ENCODE results near the gene CIT. TPM values are rescaled to one million over a fixed set of nuclear protein-coding genes. Genes with fewer than 3 reads are reported as not detected.

The CIT gene
- total RNA-seq, 2 donors from 2014 or later: 64.2 to 88.1 TPM

GRCh38 chr12:119883237-119883636 is 6.1 kb upstream of the CIT start:
- H3K27me3 Mint-ChIP-seq: peaks cover 18% of the 10 kb centered on the region
- no peaks in the 10 kb centered on the region for H3K36me3 Mint-ChIP-seq (ENCODE audit: low read depth)
- no peak for ATAC-seq (replicated peaks)

GRCh38 chr12:119877639-119877948 is 474 bp upstream of the CIT start:
- Mint-ChIP-seq H3K4me3 (peak overlapping the region; percentile 92), H3K27me3 (peaks cover 5% of the 10 kb centered on the region), H3K4me1 (peaks cover 11% of the 10 kb centered on the region), H3K9me3 (no peaks in the 10 kb centered on the region), H3K36me3 (ENCODE audit: low read depth) (no peaks in the 10 kb centered on the region), H3K27ac (peak overlapping the region; percentile 47)
- ATAC-seq (replicated peaks): no peak

More at GRCh38 chr12:119883237-119883636, 6.1 kb upstream of the CIT start:
- no peaks in the 10 kb centered on the region for H3K9me3 Mint-ChIP-seq
- H3K4me1 Mint-ChIP-seq: peaks cover 4% of the 10 kb centered on the region
- no peak overlapping the region for H3K27ac Mint-ChIP-seq
- no peak overlapping the region for H3K4me3 Mint-ChIP-seq

GRCh38 chr12:119870457-119870856 is 6.7 kb downstream of the CIT start:
- Mint-ChIP-seq H3K4me1 (no peaks in the 10 kb centered on the region), H3K9me3 (no peaks in the 10 kb centered on the region), H3K36me3 (ENCODE audit: low read depth) (no peaks in the 10 kb centered on the region), H3K4me3 (no peak overlapping the region), H3K27ac (no peak overlapping the region), H3K27me3 (no peaks in the 10 kb centered on the region)
- ATAC-seq (replicated peaks): no peak

DNA sequence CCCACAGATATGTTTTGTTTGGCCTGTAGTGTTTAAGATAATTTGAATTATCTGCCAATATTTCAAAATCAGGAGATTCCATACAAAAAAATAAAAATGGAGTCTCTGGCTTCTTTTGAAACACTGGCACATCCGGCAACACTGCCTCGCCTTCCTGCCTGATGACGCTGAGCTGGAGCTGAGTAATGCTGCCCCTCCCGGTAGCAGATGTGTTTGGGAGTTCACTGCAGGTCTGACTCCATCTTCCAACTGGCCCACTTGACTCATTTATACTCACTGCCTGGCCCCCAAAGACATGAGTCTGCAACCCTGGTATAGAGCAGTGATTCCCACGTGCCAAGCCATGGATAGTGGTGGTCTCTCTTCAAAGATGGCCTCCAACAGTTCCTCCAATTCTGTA is 7.4 kb downstream of the CIT start:
- Mint-ChIP-seq H3K27ac (no peak overlapping the region), H3K27me3 (no peaks in the 10 kb centered on the region), H3K4me1 (no peaks in the 10 kb centered on the region), H3K4me3 (no peak overlapping the region), H3K9me3 (no peaks in the 10 kb centered on the region), H3K36me3 (ENCODE audit: low read depth) (no peaks in the 10 kb centered on the region)
- ATAC-seq (replicated peaks): no peak

DNA sequence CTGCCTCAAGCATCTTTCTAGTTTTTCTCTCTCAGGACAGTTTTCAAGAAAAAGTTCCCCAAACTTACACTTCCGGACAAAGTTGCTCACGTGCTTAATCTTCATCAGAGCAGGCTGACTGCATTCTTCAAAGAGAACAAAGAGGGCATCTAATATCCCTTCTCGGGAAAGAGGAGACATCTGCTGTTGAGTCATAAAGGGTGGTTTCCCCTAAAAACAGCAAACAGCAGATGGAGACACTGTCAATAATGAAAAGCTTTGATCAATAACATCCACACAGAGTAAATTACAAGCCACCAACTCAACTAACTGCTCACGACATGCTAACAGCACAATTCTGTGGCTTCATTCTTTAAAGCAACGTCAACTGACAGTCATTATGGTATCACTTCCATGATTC is 8.1 kb downstream of the CIT start:
- H3K4me3 Mint-ChIP-seq: no peak overlapping the region
- H3K9me3 Mint-ChIP-seq: no peaks in the 10 kb centered on the region
- no peaks in the 10 kb centered on the region for H3K36me3 Mint-ChIP-seq (ENCODE audit: low read depth)
- H3K4me1 Mint-ChIP-seq: no peaks in the 10 kb centered on the region
- ATAC-seq (replicated peaks): no peak
- H3K27ac Mint-ChIP-seq: no peak overlapping the region
- H3K27me3 Mint-ChIP-seq: no peaks in the 10 kb centered on the region

DNA sequence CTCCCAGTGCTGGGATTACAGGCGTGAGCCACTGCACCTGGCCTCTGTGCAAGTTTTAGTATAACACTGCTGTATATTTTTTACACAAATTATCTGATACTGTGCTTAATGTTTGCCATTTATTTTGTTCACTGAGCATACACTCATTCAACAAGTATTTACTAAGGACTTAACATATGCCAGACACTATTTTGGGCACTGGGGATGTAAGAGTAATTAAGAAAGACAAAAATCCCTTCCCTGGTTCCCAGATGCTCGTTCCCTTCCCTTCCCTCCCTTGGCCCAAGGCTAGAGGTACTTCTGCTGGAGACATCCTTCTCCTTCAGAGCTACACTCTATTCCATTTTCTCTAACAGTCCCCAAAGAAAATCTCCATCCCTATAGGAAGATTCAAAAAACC is 12.5 kb downstream of the CIT start:
- no peaks in the 10 kb centered on the region for H3K9me3 Mint-ChIP-seq
- no peak overlapping the region for H3K27ac Mint-ChIP-seq
- H3K36me3 Mint-ChIP-seq (ENCODE audit: low read depth): no peaks in the 10 kb centered on the region
- no peaks in the 10 kb centered on the region for H3K4me1 Mint-ChIP-seq
- H3K4me3 Mint-ChIP-seq: no peak overlapping the region
- no peak for ATAC-seq (replicated peaks)
- no peaks in the 10 kb centered on the region for H3K27me3 Mint-ChIP-seq

GRCh38 chr12:119859241-119859640 is 17.9 kb downstream of the CIT start:
- no peak for ATAC-seq (replicated peaks)
- H3K4me1 Mint-ChIP-seq: peaks cover 12% of the 10 kb centered on the region

GRCh38 chr12:119857041-119857591 is 20.0 kb downstream of the CIT start:
- Mint-ChIP-seq H3K36me3 (ENCODE audit: low read depth) (peaks cover 15% of the 10 kb centered on the region), H3K9me3 (no peaks in the 10 kb centered on the region), H3K4me1 (peaks cover 12% of the 10 kb centered on the region), H3K27me3 (no peaks in the 10 kb centered on the region), H3K27ac (no peak overlapping the region), H3K4me3 (no peak overlapping the region)
- no peak for ATAC-seq (replicated peaks)

More at GRCh38 chr12:119859241-119859640, 17.9 kb downstream of the CIT start:
- no peaks in the 10 kb centered on the region for H3K27me3 Mint-ChIP-seq
- peaks cover 15% of the 10 kb centered on the region for H3K36me3 Mint-ChIP-seq (ENCODE audit: low read depth)
- H3K4me3 Mint-ChIP-seq: no peak overlapping the region
- no peak overlapping the region for H3K27ac Mint-ChIP-seq
- H3K9me3 Mint-ChIP-seq: no peaks in the 10 kb centered on the region

- H3K36me3 Mint-ChIP-seq (ENCODE audit: low read depth): peaks cover 9% of the 10 kb centered on the region
Measured at GRCh38 chr12:119850330-119850729, 26.8 kb downstream of the CIT start.

DNA sequence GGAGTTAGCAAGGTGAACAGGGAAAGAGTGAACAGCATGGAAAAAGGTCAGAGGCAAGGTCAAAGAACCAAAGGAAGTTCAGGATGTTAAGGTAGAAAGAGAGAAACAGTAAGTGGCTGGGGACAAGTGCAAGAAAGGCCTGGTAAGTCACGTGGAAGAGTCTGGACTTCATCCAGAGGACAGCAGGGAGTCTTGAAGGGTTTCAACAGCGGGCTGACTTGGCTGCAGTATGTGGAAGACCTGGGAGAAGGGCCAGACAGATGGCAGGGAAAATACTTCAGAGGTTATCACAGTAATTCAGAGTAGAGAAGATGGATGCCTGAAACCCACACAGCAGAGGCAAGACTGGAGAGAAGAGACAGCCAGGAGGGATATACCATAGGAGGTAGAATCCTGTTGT is 34.0 kb downstream of the CIT start:
- no peaks in the 10 kb centered on the region for H3K36me3 Mint-ChIP-seq (ENCODE audit: low read depth)
- no peak for ATAC-seq (replicated peaks)
- no peaks in the 10 kb centered on the region for H3K9me3 Mint-ChIP-seq
- no peak overlapping the region for H3K4me3 Mint-ChIP-seq
- no peak overlapping the region for H3K27ac Mint-ChIP-seq
- H3K27me3 Mint-ChIP-seq: no peaks in the 10 kb centered on the region
- H3K4me1 Mint-ChIP-seq: no peaks in the 10 kb centered on the region

More at GRCh38 chr12:119850330-119850729, 26.8 kb downstream of the CIT start:
- no peak for ATAC-seq (replicated peaks)
- Mint-ChIP-seq H3K27ac (no peak overlapping the region), H3K4me1 (peaks cover under 1% of the 10 kb centered on the region), H3K4me3 (no peak overlapping the region), H3K27me3 (no peaks in the 10 kb centered on the region), H3K9me3 (no peaks in the 10 kb centered on the region)

DNA sequence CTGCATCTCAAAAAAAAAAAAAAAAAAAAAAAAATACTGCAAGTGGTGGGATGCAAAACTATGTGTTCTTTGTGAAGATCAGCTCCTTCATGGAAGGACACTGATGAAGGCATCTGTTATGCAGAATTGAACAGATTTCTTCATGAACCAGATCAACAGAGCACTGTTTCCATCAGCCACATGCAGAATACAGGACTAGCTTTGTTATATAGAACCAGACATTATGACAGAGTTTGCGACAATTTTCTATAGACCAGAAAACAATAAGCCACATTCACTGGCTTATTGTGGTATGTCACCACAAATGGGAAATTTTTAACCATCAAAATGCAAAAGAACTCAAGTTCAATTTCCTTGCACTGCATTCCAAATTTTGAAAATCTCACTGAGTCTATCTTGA is 34.7 kb downstream of the CIT start:
- Mint-ChIP-seq H3K27me3 (no peaks in the 10 kb centered on the region), H3K36me3 (ENCODE audit: low read depth) (no peaks in the 10 kb centered on the region), H3K9me3 (no peaks in the 10 kb centered on the region), H3K27ac (no peak overlapping the region), H3K4me3 (no peak overlapping the region), H3K4me1 (no peaks in the 10 kb centered on the region)
- ATAC-seq (replicated peaks): no peak

- H3K27ac Mint-ChIP-seq: no peak overlapping the region
- no peaks in the 10 kb centered on the region for H3K9me3 Mint-ChIP-seq
- ATAC-seq (replicated peaks): no peak
- no peaks in the 10 kb centered on the region for H3K4me1 Mint-ChIP-seq
- H3K4me3 Mint-ChIP-seq: no peak overlapping the region
- no peaks in the 10 kb centered on the region for H3K36me3 Mint-ChIP-seq (ENCODE audit: low read depth)
- no peaks in the 10 kb centered on the region for H3K27me3 Mint-ChIP-seq
Measured at GRCh38 chr12:119841433-119842210, 35.5 kb downstream of the CIT start.

DNA sequence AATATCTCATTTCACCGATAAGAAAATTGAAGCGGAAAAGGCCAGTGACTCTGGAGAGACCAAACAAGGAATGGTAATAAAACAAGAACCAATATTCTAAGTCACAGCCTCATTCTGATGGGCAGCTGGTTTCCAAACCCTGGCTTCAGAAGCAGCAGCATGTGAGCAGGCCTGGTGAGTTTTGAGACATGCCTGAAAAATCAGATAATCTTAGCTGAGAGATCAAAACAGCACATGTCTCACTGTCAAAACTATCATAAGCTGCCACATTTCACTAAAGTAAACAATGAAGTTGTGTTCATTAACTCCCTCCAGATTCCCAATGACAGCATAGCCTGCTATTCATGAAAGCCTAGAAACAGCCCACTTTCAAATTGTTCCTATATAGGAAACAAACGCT is 36.5 kb downstream of the CIT start:
- Mint-ChIP-seq H3K4me3 (no peak overlapping the region), H3K9me3 (no peaks in the 10 kb centered on the region), H3K27ac (no peak overlapping the region), H3K4me1 (no peaks in the 10 kb centered on the region), H3K36me3 (ENCODE audit: low read depth) (no peaks in the 10 kb centered on the region), H3K27me3 (no peaks in the 10 kb centered on the region)
- ATAC-seq (replicated peaks): no peak

- H3K4me1 Mint-ChIP-seq: no peaks in the 10 kb centered on the region
- no peak overlapping the region for H3K27ac Mint-ChIP-seq
- no peaks in the 10 kb centered on the region for H3K27me3 Mint-ChIP-seq
- H3K9me3 Mint-ChIP-seq: no peaks in the 10 kb centered on the region
- ATAC-seq (replicated peaks): no peak
- H3K4me3 Mint-ChIP-seq: no peak overlapping the region
- H3K36me3 Mint-ChIP-seq (ENCODE audit: low read depth): no peaks in the 10 kb centered on the region
Measured at GRCh38 chr12:119840168-119840567, 37.0 kb downstream of the CIT start.

GRCh38 chr12:119838826-119839600 is 38.1 kb downstream of the CIT start:
- no peak overlapping the region for H3K27ac Mint-ChIP-seq
- no peaks in the 10 kb centered on the region for H3K4me1 Mint-ChIP-seq
- no peaks in the 10 kb centered on the region for H3K27me3 Mint-ChIP-seq
- no peak overlapping the region for H3K4me3 Mint-ChIP-seq
- no peaks in the 10 kb centered on the region for H3K9me3 Mint-ChIP-seq
- ATAC-seq (replicated peaks): no peak
- H3K36me3 Mint-ChIP-seq (ENCODE audit: low read depth): no peaks in the 10 kb centered on the region
